C4-2B (cell line): ENCODE measurements around the gene PFN3.

Source experiments
- ZFX ChIP-seq: fragments of 450-650 bp; IDR thresholded peaks from 2 replicates; pipeline ENCODE4 v1.6.1; 2017
- TF ChIP-seq, protein P1 (sequence below): fragments of 450-650 bp; conservative IDR thresholded peaks from 2 replicates; pipeline ENCODE4 v1.5.1; 2017; ENCODE audit warnings: mild to moderate bottlenecking

DNA sequence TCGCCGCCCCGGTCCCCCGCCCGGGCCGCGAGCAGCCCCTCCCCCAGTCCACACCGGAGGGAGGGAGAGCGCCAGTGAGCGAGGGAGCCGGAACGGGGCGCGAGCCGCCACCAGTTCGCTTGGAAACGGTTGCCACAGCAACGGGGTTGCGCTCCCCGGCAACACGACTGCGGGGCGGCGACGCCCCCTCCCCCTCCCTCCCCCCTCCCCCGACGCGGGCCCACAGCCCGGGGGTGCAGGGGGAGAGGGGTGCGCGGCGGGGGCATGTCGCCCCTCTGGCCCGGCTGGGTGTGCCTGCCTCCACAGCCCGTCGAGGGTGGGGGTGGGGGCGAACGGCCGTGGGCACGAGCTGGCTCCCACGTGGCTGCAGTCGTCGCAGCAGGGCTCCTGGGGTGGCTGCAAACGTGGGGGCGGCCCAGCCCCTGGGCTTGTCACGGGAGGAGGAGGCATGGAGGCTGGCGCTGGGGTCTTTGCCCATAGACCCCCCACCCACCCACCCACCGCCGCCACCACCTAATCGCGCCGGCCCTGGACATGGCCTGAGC is 46.7 kb upstream of the PFN3 start:
- TF ChIP-seq, protein P1, sequence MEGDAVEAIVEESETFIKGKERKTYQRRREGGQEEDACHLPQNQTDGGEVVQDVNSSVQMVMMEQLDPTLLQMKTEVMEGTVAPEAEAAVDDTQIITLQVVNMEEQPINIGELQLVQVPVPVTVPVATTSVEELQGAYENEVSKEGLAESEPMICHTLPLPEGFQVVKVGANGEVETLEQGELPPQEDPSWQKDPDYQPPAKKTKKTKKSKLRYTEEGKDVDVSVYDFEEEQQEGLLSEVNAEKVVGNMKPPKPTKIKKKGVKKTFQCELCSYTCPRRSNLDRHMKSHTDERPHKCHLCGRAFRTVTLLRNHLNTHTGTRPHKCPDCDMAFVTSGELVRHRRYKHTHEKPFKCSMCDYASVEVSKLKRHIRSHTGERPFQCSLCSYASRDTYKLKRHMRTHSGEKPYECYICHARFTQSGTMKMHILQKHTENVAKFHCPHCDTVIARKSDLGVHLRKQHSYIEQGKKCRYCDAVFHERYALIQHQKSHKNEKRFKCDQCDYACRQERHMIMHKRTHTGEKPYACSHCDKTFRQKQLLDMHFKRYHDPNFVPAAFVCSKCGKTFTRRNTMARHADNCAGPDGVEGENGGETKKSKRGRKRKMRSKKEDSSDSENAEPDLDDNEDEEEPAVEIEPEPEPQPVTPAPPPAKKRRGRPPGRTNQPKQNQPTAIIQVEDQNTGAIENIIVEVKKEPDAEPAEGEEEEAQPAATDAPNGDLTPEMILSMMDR: no peak
- TF ChIP-seq ZFX: 0 out of 2 replicates have a peak, but pooled peaks have one; percentile 0
